ENCODE data around the gene CD8A. TPM values are rescaled to one million over a fixed set of nuclear protein-coding genes. Genes with fewer than 3 reads are reported as not detected.
A peak's percentile ranks its signal among the peaks of the same experiment; 100 is the strongest.

Gene CD8A
- total RNA-seq, 5 donors from 2014 or later (not counting 1 experiment from before 2014, with no cell fraction given) = 92.1 to 194 (median 158) TPM

- ChIA-PET CTCF (interaction anchor here in 1 of 2 donors (2.0 kb wide), 1 partner anchor 23 kb away, joined by 6 read pairs; no protein-coding TSS in a partner anchor), POLR2A (interaction anchor here in 1 of 2 donors (0.6 kb wide), 1 partner anchor 40 kb away, joined by 3 read pairs; no protein-coding TSS in a partner anchor)
- Mint-ChIP-seq H3K9me3 (no peaks in the 10 kb centered on the region), H3K4me1 (peaks cover 52 to 66% (median 55%) of the 10 kb centered on the region in 3 donors), H3K27ac (peak overlapping the region; percentile 84 to 86), H3K27me3 (peaks cover 19 to 41% of the 10 kb centered on the region in 2 donors), H3K4me3 (peak overlapping the region; percentile 24 to 85 (median 78)), H3K36me3 (no peaks in the 10 kb centered on the region)
- WGBS (ENCODE audit: insufficient coverage) = no CpG with 5 or more reads among the region's 2 CpGs
- H3K4me1 ChIP-seq (ENCODE audit: control insufficient read depth in 1 of 2, extremely low read depth in 1 of 2, insufficient read depth in 2 of 2, low read length in 2 of 2) = peaks cover 5 to 83% of the 10 kb centered on the region in 2 experiments
- DNase-seq = peak in 7 of 35 experiments; percentile 21 to 61 (median 29)
- no peaks in the 10 kb centered on the region for H3K9me3 ChIP-seq
- ATAC-seq (replicated peaks in 1 of 4) = no peak
- H3K4me3 ChIP-seq (ENCODE audit: control insufficient read depth in 1 of 2, extremely low read depth in 1 of 2, low read length in 1 of 2) = peak overlapping the region in 1 of 2 donors; percentile 74
- peaks cover 0 to 25% of the 10 kb centered on the region in 2 donors for H3K36me3 ChIP-seq (ENCODE audit: control insufficient read depth in 2 of 2, extremely low read depth in 1 of 2, insufficient read depth in 1 of 2, low read length in 1 of 2)
- peak overlapping the region; percentile 99 for H3K27ac ChIP-seq (ENCODE audit: low read length)
- peaks cover 3 to 41% of the 10 kb centered on the region in 2 experiments for H3K27me3 ChIP-seq (replicated peaks in 1 of 2; ENCODE audit: control insufficient read depth in 2 of 2, extremely low read depth in 1 of 2, insufficient read depth in 2 of 2, low read length in 1 of 2)
Observed at GRCh38 chr2:86787736-86788135, 3.0 kb downstream of the CD8A start.

GRCh38 chr2:86786001-86786536 lies 4.6 kb downstream of the CD8A start:
- Mint-ChIP-seq H3K9me3 (no peaks in the 10 kb centered on the region), H3K4me3 (peak overlapping the region; percentile 40 to 67 (median 64)), H3K27ac (peak overlapping the region; percentile 84 to 85), H3K4me1 (peaks cover 45 to 61% (median 48%) of the 10 kb centered on the region in 3 donors), H3K27me3 (peaks cover 10 to 28% of the 10 kb centered on the region in 2 donors), H3K36me3 (no peaks in the 10 kb centered on the region)
- Histone ChIP-seq H3K4me3 (ENCODE audit: control insufficient read depth in 1 of 2, extremely low read depth in 1 of 2, low read length in 1 of 2) (peak overlapping the region in 1 of 2 donors; percentile 21), H3K27me3 (replicated peaks in 1 of 2; ENCODE audit: control insufficient read depth in 2 of 2, extremely low read depth in 1 of 2, insufficient read depth in 2 of 2, low read length in 1 of 2) (peaks cover 3 to 25% of the 10 kb centered on the region in 2 experiments), H3K9me3 (no peaks in the 10 kb centered on the region), H3K27ac (ENCODE audit: low read length) (peak overlapping the region; percentile 99), H3K4me1 (ENCODE audit: control insufficient read depth in 1 of 2, extremely low read depth in 1 of 2, insufficient read depth in 2 of 2, low read length in 2 of 2) (peaks cover under 1 to 70% of the 10 kb centered on the region in 2 experiments), H3K36me3 (ENCODE audit: control insufficient read depth in 2 of 2, extremely low read depth in 1 of 2, insufficient read depth in 1 of 2, low read length in 1 of 2) (peaks cover 0 to 25% of the 10 kb centered on the region in 2 donors)
- CTCF ChIA-PET = interaction anchor here (0.5 to 2.3 kb wide), 5 partner anchors 21 to 1283 kb away, joined by 3 to 6 read pairs (median 5); no protein-coding TSS in a partner anchor
- WGBS (ENCODE audit: insufficient coverage) = 62% methylated on average over 5 of the region's 10 CpGs
- ATAC-seq (replicated peaks in 1 of 4) (peak; percentile 47 to 65 (median 50)), DNase-seq (peak in 33 of 35 experiments; percentile 23 to 87 (median 62))
- POLR2A ChIA-PET = interaction anchor here (0.7 to 1.4 kb wide), 4 partner anchors 9 to 22 kb away, joined by 4 to 6 read pairs (median 4); no protein-coding TSS in a partner anchor

- Histone ChIP-seq H3K9me3 (no peaks in the 10 kb centered on the region), H3K27ac (ENCODE audit: low read length) (peak overlapping the region; percentile 99), H3K4me3 (ENCODE audit: control insufficient read depth in 1 of 2, extremely low read depth in 1 of 2, low read length in 1 of 2) (peak overlapping the region in 1 of 2 donors; percentile 21), H3K4me1 (ENCODE audit: control insufficient read depth in 1 of 2, extremely low read depth in 1 of 2, insufficient read depth in 2 of 2, low read length in 2 of 2) (peaks cover 0 to 65% of the 10 kb centered on the region in 2 experiments), H3K36me3 (ENCODE audit: control insufficient read depth in 2 of 2, extremely low read depth in 1 of 2, insufficient read depth in 1 of 2, low read length in 1 of 2) (peaks cover 0 to 25% of the 10 kb centered on the region in 2 donors), H3K27me3 (replicated peaks in 1 of 2; ENCODE audit: control insufficient read depth in 2 of 2, extremely low read depth in 1 of 2, insufficient read depth in 2 of 2, low read length in 1 of 2) (peaks cover 3 to 21% of the 10 kb centered on the region in 2 experiments)
- peak in 33 of 35 experiments; percentile 50 to 87 (median 71) for DNase-seq
- Mint-ChIP-seq H3K4me1 (peaks cover 40 to 58% (median 45%) of the 10 kb centered on the region in 3 donors), H3K36me3 (no peaks in the 10 kb centered on the region), H3K9me3 (no peaks in the 10 kb centered on the region), H3K4me3 (peak overlapping the region; percentile 40 to 67 (median 64)), H3K27ac (peak overlapping the region; percentile 84 to 85), H3K27me3 (peaks cover 7 to 24% of the 10 kb centered on the region in 2 donors)
- ATAC-seq (replicated peaks in 1 of 4) = peak; percentile 73 to 80 (median 76)
- CTCF ChIA-PET = interaction anchor here in 1 of 2 donors (0.5 to 2.3 kb wide), 2 partner anchors 21 to 1283 kb away, joined by 6 read pairs; no protein-coding TSS in a partner anchor
- POLR2A ChIA-PET = interaction anchor here (0.9 to 1.4 kb wide), 4 partner anchors 12 to 23 kb away, joined by 4 to 6 read pairs (median 4); no protein-coding TSS in a partner anchor
- no CpG with 5 or more reads among the region's 9 CpGs for WGBS (ENCODE audit: insufficient coverage)
Observed at GRCh38 chr2:86785456-86785855, 5.3 kb downstream of the CD8A start.

GRCh38 chr2:86783615-86784339 lies 6.9 kb downstream of the CD8A start:
- Histone ChIP-seq H3K36me3 (ENCODE audit: control insufficient read depth in 2 of 2, extremely low read depth in 1 of 2, insufficient read depth in 1 of 2, low read length in 1 of 2) (peaks cover 0 to 19% of the 10 kb centered on the region in 2 donors), H3K4me1 (ENCODE audit: control insufficient read depth in 1 of 2, extremely low read depth in 1 of 2, insufficient read depth in 2 of 2, low read length in 2 of 2) (peaks cover 0 to 51% of the 10 kb centered on the region in 2 experiments), H3K4me3 (ENCODE audit: control insufficient read depth in 1 of 2, extremely low read depth in 1 of 2, low read length in 1 of 2) (no peak overlapping the region), H3K27me3 (replicated peaks in 1 of 2; ENCODE audit: control insufficient read depth in 2 of 2, extremely low read depth in 1 of 2, insufficient read depth in 2 of 2, low read length in 1 of 2) (peaks cover 3 to 5% of the 10 kb centered on the region in 2 experiments), H3K27ac (ENCODE audit: low read length) (peak overlapping the region; percentile 99), H3K9me3 (no peaks in the 10 kb centered on the region)
- 92% methylated on average over 2 of the region's 8 CpGs for WGBS (ENCODE audit: insufficient coverage)
- Mint-ChIP-seq H3K9me3 (no peaks in the 10 kb centered on the region), H3K36me3 (no peaks in the 10 kb centered on the region), H3K27ac (peak overlapping the region; percentile 37 to 82), H3K27me3 (peaks cover 7 to 12% of the 10 kb centered on the region in 2 donors), H3K4me1 (peaks cover 35 to 53% (median 38%) of the 10 kb centered on the region in 3 donors), H3K4me3 (peak overlapping the region in 1 of 3 donors; percentile 24)
- DNase-seq (peak in 3 of 35 experiments; percentile 15 to 46 (median 24)), ATAC-seq (replicated peaks in 1 of 4) (peak in 1 of 4 experiments; percentile 8)
- ChIA-PET POLR2A (interaction anchor here in 1 of 2 donors (0.5 to 0.6 kb wide), 2 partner anchors 19 to 106 kb away, joined by 3 read pairs; no protein-coding TSS in a partner anchor), CTCF (interaction anchor here in 1 of 2 donors (1.5 to 2.3 kb wide), 2 partner anchors 12 to 19 kb away, joined by 4 to 6 read pairs; no protein-coding TSS in a partner anchor)

GRCh38 chr2:86782748-86783147 lies 8.0 kb downstream of the CD8A start:
- ChIA-PET POLR2A (interaction anchor here in 1 of 2 donors (0.6 kb wide), 1 partner anchor 10 kb away, joined by 3 read pairs; no protein-coding TSS in a partner anchor), CTCF (interaction anchor here in 1 of 2 donors (0.7 to 1.5 kb wide), 2 partner anchors 11 to 25 kb away, joined by 3 to 4 read pairs; no protein-coding TSS in a partner anchor)
- Histone ChIP-seq H3K9me3 (no peaks in the 10 kb centered on the region), H3K27me3 (replicated peaks in 1 of 2; ENCODE audit: control insufficient read depth in 2 of 2, extremely low read depth in 1 of 2, insufficient read depth in 2 of 2, low read length in 1 of 2) (no peaks in the 10 kb centered on the region), H3K27ac (ENCODE audit: low read length) (peak overlapping the region; percentile 99), H3K4me1 (ENCODE audit: control insufficient read depth in 1 of 2, extremely low read depth in 1 of 2, insufficient read depth in 2 of 2, low read length in 2 of 2) (peaks cover 0 to 45% of the 10 kb centered on the region in 2 experiments), H3K4me3 (ENCODE audit: control insufficient read depth in 1 of 2, extremely low read depth in 1 of 2, low read length in 1 of 2) (no peak overlapping the region), H3K36me3 (ENCODE audit: control insufficient read depth in 2 of 2, extremely low read depth in 1 of 2, insufficient read depth in 1 of 2, low read length in 1 of 2) (peaks cover 4 to 9% of the 10 kb centered on the region in 2 donors)
- DNase-seq (no peak), ATAC-seq (replicated peaks in 1 of 4) (no peak)
- WGBS (ENCODE audit: insufficient coverage) = 83% methylated on average over 5 of the region's 7 CpGs
- no peak overlapping the region for H3K4me3 Mint-ChIP-seq
- peak overlapping the region in 1 of 2 donors; percentile 82 for H3K27ac Mint-ChIP-seq
- H3K27me3 Mint-ChIP-seq = peaks cover 3% of the 10 kb centered on the region in 2 donors
- no peaks in the 10 kb centered on the region for H3K36me3 Mint-ChIP-seq
- peaks cover 31 to 48% (median 36%) of the 10 kb centered on the region in 3 donors for H3K4me1 Mint-ChIP-seq
- no peaks in the 10 kb centered on the region for H3K9me3 Mint-ChIP-seq

All from T-cell (primary cell).